Eye (tissue), 1 donor: Measurements from ENCODE around the gene GPR180.

ENCODE experiments used
- DNase-seq: peaks from one replicate; pipeline ENCODE4 v3.0.0-alpha.2; 2015

The GPR180 gene

GRCh38 chr13:94657167-94657566 is 55.5 kb downstream of the GPR180 start:
- no peak for DNase-seq

GRCh38 chr13:94658926-94659597 is 57.4 kb downstream of the GPR180 start:
- DNase-seq, result no peak

- DNase-seq, result no peak
These were observed 57.9 kb downstream of the GPR180 start for GRCh38 chr13:94659598-94659946.

- peak; percentile 41 for DNase-seq
These were observed 59.2 kb downstream of the GPR180 start for GRCh38 chr13:94660695-94661326.

- no peak for DNase-seq
These were observed 59.7 kb downstream of the GPR180 start for GRCh38 chr13:94661406-94661805.

GRCh38 chr13:94662274-94662945 is 60.8 kb downstream of the GPR180 start:
- DNase-seq, result peak; percentile 38

GRCh38 chr13:94664889-94665288 is 63.2 kb downstream of the GPR180 start:
- no peak for DNase-seq

GRCh38 chr13:94666065-94666464 is 64.4 kb downstream of the GPR180 start:
- DNase-seq, result no peak

- no peak for DNase-seq
These were observed 65.5 kb downstream of the GPR180 start for GRCh38 chr13:94667190-94667589.

- no peak for DNase-seq
These were observed 70.7 kb downstream of the GPR180 start for GRCh38 chr13:94672400-94672799.

GRCh38 chr13:94673851-94674250 is 72.2 kb downstream of the GPR180 start:
- no peak for DNase-seq

GRCh38 chr13:94674609-94675348 is 73.1 kb downstream of the GPR180 start:
- DNase-seq, result peak; percentile 77

- no peak for DNase-seq
These were observed 76.1 kb downstream of the GPR180 start for GRCh38 chr13:94677799-94678198.

- DNase-seq, result no peak
These were observed 77.2 kb downstream of the GPR180 start for GRCh38 chr13:94678845-94679244.

- DNase-seq, result no peak
These were observed 78.0 kb downstream of the GPR180 start for GRCh38 chr13:94679614-94680013.

GRCh38 chr13:94682229-94682628 is 80.6 kb downstream of the GPR180 start:
- DNase-seq, result no peak

- no peak for DNase-seq
These were observed 81.8 kb downstream of the GPR180 start for GRCh38 chr13:94683409-94683808.
